ENCODE results near the gene GP1BA.

GP1BA gene

GRCh38 chr17:4973256-4974114 is 41.4 kb downstream of the GP1BA start:
- ChIA-PET CTCF (interaction anchor here (1.4 to 9.8 kb wide), 3 partner anchors 9 to 88 kb away, joined by 3 to 76 read pairs (median 7); partner anchors contain the start of gene CAMTA2), POLR2A (interaction anchor here (0.7 to 2.1 kb wide), 2 partner anchors 33 to 64 kb away, joined by 3 to 7 read pairs; partner anchors contain the start of genes RNF167 and SLC25A11)

GRCh38 chr17:4974115-4974670 is 42.1 kb downstream of the GP1BA start:
- ChIA-PET CTCF (interaction anchor here (0.7 to 9.8 kb wide), 4 partner anchors 9 to 89 kb away, joined by 3 to 76 read pairs (median 5); partner anchors contain the start of gene CAMTA2), POLR2A (no interaction called here)
- TF ChIP-seq CTCF (IDR thresholded peaks at IDR 0.05; ENCODE audit: insufficient read depth, low read length, missing control alignments) = no peak
- H3K4me3 ChIP-seq (ENCODE audit: low read depth, low read length) = no peak overlapping the region
- DNase-seq (ENCODE audit: low read depth, low spot score) = no peak

More at GRCh38 chr17:4973256-4974114, 41.4 kb downstream of the GP1BA start:
- no peak for TF ChIP-seq CTCF (IDR thresholded peaks at IDR 0.05; ENCODE audit: insufficient read depth, low read length, missing control alignments)
- no peak for DNase-seq (ENCODE audit: low read depth, low spot score)
- no peak overlapping the region for H3K4me3 ChIP-seq (ENCODE audit: low read depth, low read length)

- POLR2A ChIA-PET = no interaction called here
- no peak for DNase-seq (ENCODE audit: low read depth, low spot score)
- no peak overlapping the region for H3K4me3 ChIP-seq (ENCODE audit: low read depth, low read length)
- CTCF ChIA-PET = interaction anchor here (1.3 to 9.8 kb wide), 4 partner anchors 8 to 83 kb away, joined by 4 to 77 read pairs (median 65); partner anchors contain the start of gene CAMTA2
- TF ChIP-seq CTCF (IDR thresholded peaks at IDR 0.05; ENCODE audit: insufficient read depth, low read length, missing control alignments) = no peak
Observed at GRCh38 chr17:4978726-4979125, 46.6 kb downstream of the GP1BA start.

GRCh38 chr17:4980644-4981216 is 48.7 kb downstream of the GP1BA start:
- H3K4me3 ChIP-seq (ENCODE audit: low read depth, low read length) = no peak overlapping the region
- POLR2A ChIA-PET = interaction anchor here (0.7 kb wide), 1 partner anchor 19 kb away, joined by 3 read pairs; no protein-coding TSS in a partner anchor
- DNase-seq (ENCODE audit: low read depth, low spot score) = no peak
- CTCF ChIA-PET = interaction anchor here (0.7 to 9.8 kb wide), 22 partner anchors 8 to 164 kb away, joined by 3 to 77 read pairs (median 4); partner anchors contain the start of genes C17orf107, CAMTA2, INCA1 and KIF1C
- TF ChIP-seq CTCF (IDR thresholded peaks at IDR 0.05; ENCODE audit: insufficient read depth, low read length, missing control alignments) = peak; percentile 49

- ChIA-PET POLR2A (no interaction called here), CTCF (interaction anchor here (1.3 to 2.2 kb wide), 2 partner anchors 9 to 80 kb away, joined by 7 read pairs; no protein-coding TSS in a partner anchor)
- no peak for DNase-seq (ENCODE audit: low read depth, low spot score)
- TF ChIP-seq CTCF (IDR thresholded peaks at IDR 0.05; ENCODE audit: insufficient read depth, low read length, missing control alignments) = no peak
- H3K4me3 ChIP-seq (ENCODE audit: low read depth, low read length) = no peak overlapping the region
Observed at GRCh38 chr17:4982305-4982704, 50.2 kb downstream of the GP1BA start.

Data from AG04449 (cell line).